ENCODE results near the gene IQGAP3.

The IQGAP3 gene

DNA sequence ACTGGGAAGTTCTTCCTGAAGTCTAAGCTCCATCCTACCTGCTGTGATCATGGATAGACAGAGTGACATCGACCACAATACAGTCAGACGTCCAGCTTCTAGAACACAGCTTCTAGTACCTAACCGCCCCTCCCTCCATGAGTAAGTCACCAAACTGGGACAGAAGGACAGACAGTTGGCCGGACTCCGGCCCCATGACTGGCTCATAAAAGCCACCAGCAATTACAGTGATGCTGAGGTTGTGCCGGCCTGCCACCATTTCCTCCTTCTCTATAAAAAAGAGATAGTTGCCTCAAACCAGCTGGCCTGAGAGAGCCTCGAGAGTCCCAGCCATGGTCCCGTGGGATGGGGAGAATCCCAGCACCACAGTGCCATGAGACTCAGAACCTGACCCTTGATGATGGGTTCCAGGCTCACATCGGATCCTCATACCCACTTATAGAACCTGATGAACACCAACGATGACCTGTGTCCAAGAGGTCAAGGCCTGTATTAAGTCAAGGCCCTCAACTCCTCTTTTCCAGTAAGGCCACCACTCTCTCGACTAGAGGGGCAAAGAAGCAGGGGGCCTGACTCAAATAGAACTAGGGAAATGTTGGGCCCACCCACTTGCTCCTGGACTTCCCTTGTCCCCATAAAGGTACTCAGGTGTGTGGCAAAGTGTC is 75.2 kb downstream of the IQGAP3 start:
- Histone ChIP-seq H3K4ac (ENCODE audit: low read depth, low read length) (no peak overlapping the region), H4K8ac (ENCODE audit: low read depth, low read length) (no peak overlapping the region), H3K9ac (ENCODE audit: low read length) (no peak overlapping the region), H3K79me1 (ENCODE audit: low read length) (peaks cover 13% of the 10 kb centered on the region), H3K4me3 (ENCODE audit: low read depth, low read length) (no peak overlapping the region), H3K36me3 (ENCODE audit: control insufficient read depth in 1 of 2, insufficient read depth in 2 of 2, low read length in 2 of 2) (peaks cover 2 to 4% of the 10 kb centered on the region in 2 experiments), H4K12ac (ENCODE audit: low read depth, low read length) (no peak overlapping the region), H3K4me1 (ENCODE audit: control insufficient read depth in 1 of 2, insufficient read depth in 2 of 2, low read length in 2 of 2) (peaks cover 11 to 21% of the 10 kb centered on the region in 2 experiments), H2AFZ (ENCODE audit: insufficient read depth, low read length, poor library complexity) (no peak overlapping the region), H2BK120ac (ENCODE audit: insufficient read depth, low read length, poor library complexity) (no peak overlapping the region), H3K4me2 (ENCODE audit: low read length) (no peak overlapping the region), H2AK5ac (ENCODE audit: low read length) (no peak overlapping the region), H3K9me3 (ENCODE audit: insufficient read depth, low read depth, low read length) (no peaks in the 10 kb centered on the region), H3K27ac (ENCODE audit: low read depth, low read length) (no peak overlapping the region), H2BK5ac (ENCODE audit: low read depth, low read length, poor library complexity) (no peak overlapping the region), H3K79me2 (ENCODE audit: control insufficient read depth, insufficient read depth, low read length, poor library complexity) (peaks cover 12% of the 10 kb centered on the region), H3K23ac (ENCODE audit: low read length) (no peak overlapping the region), H4K91ac (ENCODE audit: low read depth, low read length) (no peak overlapping the region), H2BK12ac (ENCODE audit: low read length) (no peak overlapping the region), H3K27me3 (ENCODE audit: insufficient read depth, low read length) (no peaks in the 10 kb centered on the region), H3K14ac (ENCODE audit: low read length) (no peak overlapping the region), H3K18ac (ENCODE audit: low read length) (no peak overlapping the region)
- DNase-seq: no peak
- WGBS (ENCODE audit: extremely low coverage, insufficient coverage, insufficient read length): no CpG with 5 or more reads among the region's 11 CpGs

DNA sequence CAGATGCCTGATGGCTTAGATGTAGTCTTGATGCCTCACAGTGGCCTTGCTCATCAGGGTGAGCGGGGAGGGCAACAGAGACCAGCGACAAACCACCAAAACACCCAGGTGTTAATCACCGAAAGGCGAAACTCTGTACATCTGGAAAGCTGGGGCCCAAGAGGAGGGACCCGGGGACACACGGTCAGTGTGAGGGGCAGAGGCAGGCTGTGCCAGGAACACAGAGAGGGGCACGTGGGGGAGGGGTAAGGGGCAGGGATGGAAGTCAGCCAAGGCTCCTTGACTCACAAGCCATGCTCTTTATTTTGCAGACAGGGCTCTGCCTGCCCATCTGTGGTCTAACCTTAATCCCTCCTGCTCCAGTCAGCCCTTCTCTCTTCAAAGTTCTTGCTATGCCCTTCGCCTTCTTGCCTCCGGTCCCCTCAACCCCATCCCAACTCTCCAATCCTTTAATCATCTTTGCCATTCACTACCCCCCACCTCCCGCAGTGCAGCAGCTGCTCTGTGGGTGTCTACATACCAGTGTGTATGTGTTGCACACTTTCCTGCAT is 76.1 kb downstream of the IQGAP3 start:
- no peak overlapping the region for H3K9ac ChIP-seq (ENCODE audit: low read length)
- H3K27ac ChIP-seq (ENCODE audit: low read depth, low read length): no peak overlapping the region
- no peak overlapping the region for H3K23ac ChIP-seq (ENCODE audit: low read length)
- H4K12ac ChIP-seq (ENCODE audit: low read depth, low read length): no peak overlapping the region
- H2BK120ac ChIP-seq (ENCODE audit: insufficient read depth, low read length, poor library complexity): no peak overlapping the region
- DNase-seq: no peak
- H3K4me2 ChIP-seq (ENCODE audit: low read length): no peak overlapping the region
- H3K79me2 ChIP-seq (ENCODE audit: control insufficient read depth, insufficient read depth, low read length, poor library complexity): peaks cover 12% of the 10 kb centered on the region
- H2AFZ ChIP-seq (ENCODE audit: insufficient read depth, low read length, poor library complexity): no peak overlapping the region
- H2BK5ac ChIP-seq (ENCODE audit: low read depth, low read length, poor library complexity): no peak overlapping the region
- H3K9me3 ChIP-seq (ENCODE audit: insufficient read depth, low read depth, low read length): no peaks in the 10 kb centered on the region
- no peak overlapping the region for H4K8ac ChIP-seq (ENCODE audit: low read depth, low read length)
- H3K4me1 ChIP-seq (ENCODE audit: control insufficient read depth in 1 of 2, insufficient read depth in 2 of 2, low read length in 2 of 2): peaks cover 9 to 19% of the 10 kb centered on the region in 2 experiments
- no peak overlapping the region for H3K4ac ChIP-seq (ENCODE audit: low read depth, low read length)
- no peak overlapping the region for H3K18ac ChIP-seq (ENCODE audit: low read length)
- H3K79me1 ChIP-seq (ENCODE audit: low read length): peaks cover 11% of the 10 kb centered on the region
- H4K91ac ChIP-seq (ENCODE audit: low read depth, low read length): no peak overlapping the region
- H3K36me3 ChIP-seq (ENCODE audit: control insufficient read depth in 1 of 2, insufficient read depth in 2 of 2, low read length in 2 of 2): peaks cover 2 to 4% of the 10 kb centered on the region in 2 experiments
- H3K27me3 ChIP-seq (ENCODE audit: insufficient read depth, low read length): no peaks in the 10 kb centered on the region
- no peak overlapping the region for H3K14ac ChIP-seq (ENCODE audit: low read length)
- H2BK12ac ChIP-seq (ENCODE audit: low read length): no peak overlapping the region
- H2AK5ac ChIP-seq (ENCODE audit: low read length): no peak overlapping the region
- 100% methylated on average over 1 of the region's 10 CpGs for WGBS (ENCODE audit: extremely low coverage, insufficient coverage, insufficient read length)
- no peak overlapping the region for H3K4me3 ChIP-seq (ENCODE audit: low read depth, low read length)

DNA sequence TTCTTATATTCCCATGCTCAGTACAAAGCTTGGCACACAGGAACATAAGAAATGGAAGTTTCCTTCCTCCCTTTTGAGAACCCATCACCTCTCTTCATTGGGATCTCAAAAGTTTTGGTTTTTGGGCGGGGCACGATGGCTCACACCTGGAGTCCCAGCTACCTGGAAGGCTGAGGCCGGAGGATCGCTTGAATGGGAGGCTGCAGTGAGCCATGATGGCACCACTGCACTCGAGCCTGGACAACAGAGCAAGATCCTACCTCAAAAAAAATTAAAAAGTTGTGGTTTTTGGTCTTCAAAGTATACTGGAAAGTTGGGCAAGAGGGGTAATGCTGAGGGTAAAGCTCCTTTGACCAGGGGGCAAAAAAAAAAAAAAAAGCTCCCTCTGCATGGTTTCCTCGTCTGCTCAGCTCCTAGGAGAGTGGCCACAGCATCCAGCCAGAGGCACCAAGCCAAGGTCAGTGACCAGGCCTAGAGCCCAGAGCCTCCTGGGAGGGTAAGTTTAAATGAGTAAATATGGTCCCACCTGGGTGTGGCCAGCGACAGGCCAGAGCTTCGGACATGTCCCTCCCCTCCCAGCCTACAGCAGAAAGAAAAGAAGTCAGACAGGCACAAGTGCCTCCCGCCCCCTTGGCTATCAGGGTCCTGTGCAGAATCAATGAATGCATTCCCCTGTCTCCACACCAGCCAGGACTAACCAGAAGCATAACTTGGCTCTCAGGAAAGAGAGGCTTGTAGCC is 76.8 kb downstream of the IQGAP3 start:
- H3K79me1 ChIP-seq (ENCODE audit: low read length): peaks cover 7% of the 10 kb centered on the region
- H3K4ac ChIP-seq (ENCODE audit: low read depth, low read length): no peak overlapping the region
- no peak overlapping the region for H3K4me3 ChIP-seq (ENCODE audit: low read depth, low read length)
- H2BK12ac ChIP-seq (ENCODE audit: low read length): no peak overlapping the region
- H2BK5ac ChIP-seq (ENCODE audit: low read depth, low read length, poor library complexity): no peak overlapping the region
- H3K36me3 ChIP-seq (ENCODE audit: control insufficient read depth in 1 of 2, insufficient read depth in 2 of 2, low read length in 2 of 2): peaks cover 2 to 4% of the 10 kb centered on the region in 2 experiments
- H3K79me2 ChIP-seq (ENCODE audit: control insufficient read depth, insufficient read depth, low read length, poor library complexity): peaks cover 9% of the 10 kb centered on the region
- no peak overlapping the region for H4K8ac ChIP-seq (ENCODE audit: low read depth, low read length)
- no peak overlapping the region for H3K27ac ChIP-seq (ENCODE audit: low read depth, low read length)
- no peaks in the 10 kb centered on the region for H3K27me3 ChIP-seq (ENCODE audit: insufficient read depth, low read length)
- peaks cover 15 to 23% of the 10 kb centered on the region in 2 experiments for H3K4me1 ChIP-seq (ENCODE audit: control insufficient read depth in 1 of 2, insufficient read depth in 2 of 2, low read length in 2 of 2)
- H3K23ac ChIP-seq (ENCODE audit: low read length): no peak overlapping the region
- no peak overlapping the region for H3K14ac ChIP-seq (ENCODE audit: low read length)
- H2AK5ac ChIP-seq (ENCODE audit: low read length): no peak overlapping the region
- H4K12ac ChIP-seq (ENCODE audit: low read depth, low read length): no peak overlapping the region
- H3K9me3 ChIP-seq (ENCODE audit: insufficient read depth, low read depth, low read length): no peaks in the 10 kb centered on the region
- H2BK120ac ChIP-seq (ENCODE audit: insufficient read depth, low read length, poor library complexity): no peak overlapping the region
- WGBS (ENCODE audit: extremely low coverage, insufficient coverage, insufficient read length): no CpG with 5 or more reads among the region's 9 CpGs
- no peak overlapping the region for H3K4me2 ChIP-seq (ENCODE audit: low read length)
- no peak overlapping the region for H4K91ac ChIP-seq (ENCODE audit: low read depth, low read length)
- no peak overlapping the region for H3K18ac ChIP-seq (ENCODE audit: low read length)
- no peak for DNase-seq
- H2AFZ ChIP-seq (ENCODE audit: insufficient read depth, low read length, poor library complexity): no peak overlapping the region
- H3K9ac ChIP-seq (ENCODE audit: low read length): no peak overlapping the region

DNA sequence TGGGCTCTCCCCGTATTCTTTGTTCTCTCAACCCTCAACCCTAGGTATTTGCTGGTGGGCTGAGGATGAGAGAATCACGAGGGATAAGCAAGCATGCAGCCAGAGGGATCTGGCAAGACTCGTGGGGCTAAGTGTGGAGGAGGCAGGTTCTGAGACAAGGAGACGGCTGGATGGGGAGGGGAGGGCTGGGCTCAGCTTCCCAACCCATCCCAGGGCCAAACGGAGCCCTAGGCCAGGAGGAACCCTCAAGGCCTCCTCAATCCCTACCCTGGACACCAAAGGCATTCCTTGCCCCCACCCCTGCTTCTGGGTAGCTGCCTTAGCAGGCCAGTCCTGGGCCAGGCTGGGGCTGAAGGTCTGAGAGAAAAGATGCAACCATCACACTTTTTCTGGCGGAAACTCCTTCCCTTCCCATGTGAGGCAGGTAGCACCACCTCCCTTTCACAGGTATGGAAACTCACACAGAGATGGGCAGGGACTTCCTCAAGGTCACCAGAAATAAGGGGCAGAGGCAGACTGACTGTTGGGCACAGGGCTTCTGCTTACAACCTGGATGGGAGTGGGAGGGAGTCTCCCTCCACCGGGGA is 78.0 kb downstream of the IQGAP3 start:
- Histone ChIP-seq H3K4me3 (ENCODE audit: low read depth, low read length) (no peak overlapping the region), H3K27ac (ENCODE audit: low read depth, low read length) (no peak overlapping the region), H3K18ac (ENCODE audit: low read length) (no peak overlapping the region), H3K14ac (ENCODE audit: low read length) (no peak overlapping the region), H3K4ac (ENCODE audit: low read depth, low read length) (no peak overlapping the region), H3K9ac (ENCODE audit: low read length) (no peak overlapping the region), H4K8ac (ENCODE audit: low read depth, low read length) (no peak overlapping the region), H3K27me3 (ENCODE audit: insufficient read depth, low read length) (no peaks in the 10 kb centered on the region), H2AFZ (ENCODE audit: insufficient read depth, low read length, poor library complexity) (no peak overlapping the region), H3K9me3 (ENCODE audit: insufficient read depth, low read depth, low read length) (no peaks in the 10 kb centered on the region), H3K36me3 (ENCODE audit: control insufficient read depth in 1 of 2, insufficient read depth in 2 of 2, low read length in 2 of 2) (peaks cover 2 to 4% of the 10 kb centered on the region in 2 experiments), H3K79me2 (ENCODE audit: control insufficient read depth, insufficient read depth, low read length, poor library complexity) (peaks cover 1% of the 10 kb centered on the region), H2AK5ac (ENCODE audit: low read length) (no peak overlapping the region), H4K91ac (ENCODE audit: low read depth, low read length) (no peak overlapping the region), H2BK5ac (ENCODE audit: low read depth, low read length, poor library complexity) (no peak overlapping the region), H3K4me1 (ENCODE audit: control insufficient read depth in 1 of 2, insufficient read depth in 2 of 2, low read length in 2 of 2) (peaks cover 26 to 34% of the 10 kb centered on the region in 2 experiments), H3K4me2 (ENCODE audit: low read length) (no peak overlapping the region), H4K12ac (ENCODE audit: low read depth, low read length) (no peak overlapping the region), H3K79me1 (ENCODE audit: low read length) (no peaks in the 10 kb centered on the region), H2BK12ac (ENCODE audit: low read length) (no peak overlapping the region), H2BK120ac (ENCODE audit: insufficient read depth, low read length, poor library complexity) (no peak overlapping the region), H3K23ac (ENCODE audit: low read length) (no peak overlapping the region)
- no CpG with 5 or more reads among the region's 7 CpGs for WGBS (ENCODE audit: extremely low coverage, insufficient coverage, insufficient read length)
- DNase-seq: no peak
